ENCODE data around the gene GREM1. TPM values are rescaled to one million over a fixed set of nuclear protein-coding genes. Genes with fewer than 3 reads are reported as not detected.

GREM1 gene
- total and polyA plus RNA-seq, 7 donors, result 2.5 to 33.2 (median 25.5) TPM

- no peaks in the 10 kb centered on the region for H3K9me3 ChIP-seq
- intact Hi-C loops (cut with DNase I), result no loop called here
- H3K36me3 ChIP-seq, result no peaks in the 10 kb centered on the region
- no peaks in the 10 kb centered on the region for H3K27me3 ChIP-seq
- WGBS, 2 donors, result 27 to 64% methylated on average over 5 of the region's 5 CpGs
- no peak for DNase-seq
- H3K4me3 ChIP-seq, result no peak overlapping the region
- TF ChIP-seq CTCF (IDR thresholded peaks at IDR 0.05) (no peak), EP300 (IDR thresholded peaks at IDR 0.05) (no peak), POLR2A (IDR thresholded peaks at IDR 0.05) (no peak), POLR2AphosphoS5 (IDR thresholded peaks at IDR 0.05) (no peak)
- H3K27ac ChIP-seq, result no peak overlapping the region
- H3K4me1 ChIP-seq, result peaks cover 0 to 9% (median 4%) of the 10 kb centered on the region in 4 donors
Observed at GRCh38 chr15:32677238-32677750, 40.5 kb upstream of the GREM1 start.

GRCh38 chr15:32679298-32679690, 38.5 kb upstream of the GREM1 start:
- Histone ChIP-seq H3K27ac (no peak overlapping the region), H3K4me3 (no peak overlapping the region), H3K36me3 (no peaks in the 10 kb centered on the region), H3K27me3 (no peaks in the 10 kb centered on the region), H3K4me1 (peaks cover 0 to 17% (median 6%) of the 10 kb centered on the region in 4 donors), H3K9me3 (no peaks in the 10 kb centered on the region)
- intact Hi-C loops (cut with DNase I), result no loop called here
- WGBS, 2 donors, result 93 to 96% methylated on average over 4 of the region's 4 CpGs
- no peak for DNase-seq
- TF ChIP-seq POLR2AphosphoS5 (IDR thresholded peaks at IDR 0.05), result no peak
- no peak for TF ChIP-seq POLR2A (IDR thresholded peaks at IDR 0.05)
- no peak for TF ChIP-seq EP300 (IDR thresholded peaks at IDR 0.05)
- no peak for TF ChIP-seq CTCF (IDR thresholded peaks at IDR 0.05)

- Histone ChIP-seq H3K4me1 (peaks cover 0 to 11% (median 2%) of the 10 kb centered on the region in 4 donors), H3K9me3 (no peaks in the 10 kb centered on the region), H3K27me3 (no peaks in the 10 kb centered on the region), H3K36me3 (no peaks in the 10 kb centered on the region), H3K4me3 (no peak overlapping the region), H3K27ac (peak overlapping the region in 1 of 4 donors; percentile 50)
- no peak for DNase-seq
- intact Hi-C loops (cut with DNase I), result no loop called here
- TF ChIP-seq CTCF (IDR thresholded peaks at IDR 0.05) (no peak), POLR2AphosphoS5 (IDR thresholded peaks at IDR 0.05) (peak in 1 of 4 donors; percentile 26), EP300 (IDR thresholded peaks at IDR 0.05) (no peak)
- 95 to 97% methylated on average over 3 of the region's 3 CpGs for WGBS, 2 donors
Observed at GRCh38 chr15:32682569-32682968, 35.2 kb upstream of the GREM1 start.

GRCh38 chr15:32682977-32683630, 34.7 kb upstream of the GREM1 start:
- H3K9me3 ChIP-seq, result no peaks in the 10 kb centered on the region
- no peak overlapping the region for H3K4me3 ChIP-seq
- 96 to 97% methylated on average over 2 of the region's 2 CpGs for WGBS, 2 donors
- TF ChIP-seq CTCF (IDR thresholded peaks at IDR 0.05) (no peak), EP300 (IDR thresholded peaks at IDR 0.05) (no peak), POLR2AphosphoS5 (IDR thresholded peaks at IDR 0.05) (no peak), POLR2A (IDR thresholded peaks at IDR 0.05) (no peak)
- peaks cover 0 to 11% (median 2%) of the 10 kb centered on the region in 4 donors for H3K4me1 ChIP-seq
- H3K27ac ChIP-seq, result peak overlapping the region in 1 of 4 donors; percentile 50
- intact Hi-C loops (cut with DNase I), result no loop called here
- no peak for DNase-seq
- H3K36me3 ChIP-seq, result no peaks in the 10 kb centered on the region
- no peaks in the 10 kb centered on the region for H3K27me3 ChIP-seq
